ENCODE measurements around the gene FTMT. TPM values are rescaled to one million over a fixed set of nuclear protein-coding genes. Genes with fewer than 3 reads are reported as not detected.

FTMT gene
- total RNA-seq, 1 experiment from 2014 or later = not detected

DNA sequence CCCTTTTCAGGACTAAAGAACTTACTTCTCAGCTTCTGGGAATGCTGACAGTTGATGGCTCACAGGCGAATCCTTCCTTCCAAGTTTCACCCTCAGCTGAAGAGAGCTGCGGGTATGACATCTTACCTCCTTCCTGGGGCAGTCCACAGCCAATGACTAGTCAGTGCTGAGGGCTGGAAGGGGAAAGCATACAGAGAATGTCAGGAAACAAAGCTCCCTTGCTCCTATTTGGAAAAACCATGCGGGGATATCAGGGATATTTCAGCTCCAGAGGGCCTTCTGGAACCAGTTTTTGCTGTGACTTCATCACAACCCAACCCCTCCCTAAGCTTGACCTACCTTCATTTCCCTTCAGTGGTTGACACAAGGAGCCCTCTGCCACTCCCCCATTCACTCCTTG is 15.7 kb downstream of the FTMT start:
- no peaks in the 10 kb centered on the region for H3K36me3 ChIP-seq (ENCODE audit: low read depth, low read length)
- DNase-seq (no peak), ATAC-seq (no peak)
- no peaks in the 10 kb centered on the region for H3F3A ChIP-seq (ENCODE audit: low read length, unreplicated experiment)
- H3K79me2 ChIP-seq (ENCODE audit: low read length) = no peaks in the 10 kb centered on the region
- TF ChIP-seq EZH2phosphoT487 (IDR thresholded peaks at IDR 0.05; ENCODE audit: borderline replicate concordance, low read length) (no peak), EZH2 (IDR thresholded peaks at IDR 0.05; ENCODE audit: low read length, unreplicated experiment) (no peak)
- TF ChIP-seq, protein P1, sequence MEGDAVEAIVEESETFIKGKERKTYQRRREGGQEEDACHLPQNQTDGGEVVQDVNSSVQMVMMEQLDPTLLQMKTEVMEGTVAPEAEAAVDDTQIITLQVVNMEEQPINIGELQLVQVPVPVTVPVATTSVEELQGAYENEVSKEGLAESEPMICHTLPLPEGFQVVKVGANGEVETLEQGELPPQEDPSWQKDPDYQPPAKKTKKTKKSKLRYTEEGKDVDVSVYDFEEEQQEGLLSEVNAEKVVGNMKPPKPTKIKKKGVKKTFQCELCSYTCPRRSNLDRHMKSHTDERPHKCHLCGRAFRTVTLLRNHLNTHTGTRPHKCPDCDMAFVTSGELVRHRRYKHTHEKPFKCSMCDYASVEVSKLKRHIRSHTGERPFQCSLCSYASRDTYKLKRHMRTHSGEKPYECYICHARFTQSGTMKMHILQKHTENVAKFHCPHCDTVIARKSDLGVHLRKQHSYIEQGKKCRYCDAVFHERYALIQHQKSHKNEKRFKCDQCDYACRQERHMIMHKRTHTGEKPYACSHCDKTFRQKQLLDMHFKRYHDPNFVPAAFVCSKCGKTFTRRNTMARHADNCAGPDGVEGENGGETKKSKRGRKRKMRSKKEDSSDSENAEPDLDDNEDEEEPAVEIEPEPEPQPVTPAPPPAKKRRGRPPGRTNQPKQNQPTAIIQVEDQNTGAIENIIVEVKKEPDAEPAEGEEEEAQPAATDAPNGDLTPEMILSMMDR (conservative IDR thresholded peaks at IDR 0.05; ENCODE audit: low read depth, low read length) = no peak
- no peaks in the 10 kb centered on the region for H4K20me1 ChIP-seq (ENCODE audit: low read length)
- no peak overlapping the region for H2AFZ ChIP-seq (ENCODE audit: low read length)
- 0 out of 2 replicates have a peak, but pooled peaks cover 22% of the 10 kb centered on the region for H3K27me3 ChIP-seq (ENCODE audit: low read length)
- intact Hi-C loops (cut with micrococcal nuclease) = no loop called here
- POLR2A ChIA-PET (ENCODE audit: unreplicated experiment) = no interaction called here
- no TSS peak for BruUV-seq (replicated peaks)
- H3K27ac ChIP-seq (ENCODE audit: low read length) = no peak overlapping the region
- no peak overlapping the region for H3K4me3 ChIP-seq (ENCODE audit: low read length)
- CTCF ChIA-PET = no interaction called here
- no peak overlapping the region for H3K9ac ChIP-seq (ENCODE audit: low read length)
- H3K4me1 ChIP-seq (ENCODE audit: insufficient read depth, low read length) = no peaks in the 10 kb centered on the region
- H3K9me3 ChIP-seq (ENCODE audit: low read length) = no peaks in the 10 kb centered on the region
- H3K4me2 ChIP-seq (ENCODE audit: low read length) = no peak overlapping the region
- H3K9me2 ChIP-seq (replicated peaks; ENCODE audit: low read length) = no peaks in the 10 kb centered on the region

DNA sequence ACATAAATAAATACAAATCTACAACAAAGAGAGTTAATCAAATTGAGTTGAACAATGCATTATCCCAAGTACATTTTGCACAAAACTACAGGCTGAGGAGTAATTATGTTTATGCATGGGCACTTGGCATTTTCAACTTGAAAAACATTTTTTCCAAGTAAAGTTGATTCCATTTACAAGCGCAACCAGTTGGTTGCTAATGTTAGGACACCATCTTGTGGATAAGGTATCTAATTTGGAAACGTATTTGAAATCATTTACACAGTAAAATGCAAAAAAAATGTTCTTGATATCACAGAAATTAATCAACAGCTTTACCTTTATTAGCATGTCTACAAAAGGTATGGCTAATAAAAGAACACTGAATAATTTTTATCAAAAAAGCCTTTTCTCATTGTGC is 18.8 kb downstream of the FTMT start:
- DNase-seq (peak; percentile 31), ATAC-seq (no peak)
- Histone ChIP-seq H3K27me3 (ENCODE audit: low read length) (0 out of 2 replicates have a peak, but pooled peaks cover 5% of the 10 kb centered on the region), H3K9me2 (replicated peaks; ENCODE audit: low read length) (no peaks in the 10 kb centered on the region), H3K4me2 (ENCODE audit: low read length) (no peak overlapping the region), H3K9me3 (ENCODE audit: low read length) (no peaks in the 10 kb centered on the region), H3K9ac (ENCODE audit: low read length) (no peak overlapping the region), H3K27ac (ENCODE audit: low read length) (no peak overlapping the region), H3K4me3 (ENCODE audit: low read length) (no peak overlapping the region), H3K4me1 (ENCODE audit: insufficient read depth, low read length) (no peaks in the 10 kb centered on the region), H3K36me3 (ENCODE audit: low read depth, low read length) (no peaks in the 10 kb centered on the region), H3F3A (ENCODE audit: low read length, unreplicated experiment) (no peaks in the 10 kb centered on the region), H3K79me2 (ENCODE audit: low read length) (no peaks in the 10 kb centered on the region), H4K20me1 (ENCODE audit: low read length) (no peaks in the 10 kb centered on the region), H2AFZ (ENCODE audit: low read length) (no peak overlapping the region)
- ChIA-PET POLR2A (ENCODE audit: unreplicated experiment) (no interaction called here), CTCF (no interaction called here)
- no TSS peak for BruUV-seq (replicated peaks)
- TF ChIP-seq, protein P1 (conservative IDR thresholded peaks at IDR 0.05; ENCODE audit: low read depth, low read length) = peak; percentile 38
- TF ChIP-seq EZH2phosphoT487 (IDR thresholded peaks at IDR 0.05; ENCODE audit: borderline replicate concordance, low read length) = no peak
- intact Hi-C loops (cut with micrococcal nuclease) = loop anchor here (1.0 kb wide), 2 partner anchors 240 to 1053 kb away; no protein-coding TSS in a partner anchor

DNA sequence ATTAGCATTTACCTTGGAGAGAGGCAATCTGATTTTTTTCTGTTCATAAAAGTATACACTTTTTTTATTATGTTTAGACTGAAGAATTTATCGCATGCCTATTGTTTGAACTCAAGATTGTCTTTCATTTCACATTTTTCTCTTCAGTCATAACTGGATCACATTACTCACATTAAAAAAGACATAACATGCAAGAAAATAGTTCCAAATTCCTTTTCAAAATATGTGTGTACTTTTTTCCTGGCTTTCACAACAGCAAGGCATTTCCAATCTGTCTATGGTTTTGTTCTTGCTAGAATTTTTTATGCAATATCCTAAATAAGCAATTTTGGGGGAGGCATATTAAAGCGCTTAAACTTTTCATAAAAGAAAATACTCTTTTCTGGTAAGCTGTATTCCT is 21.2 kb downstream of the FTMT start:
- Histone ChIP-seq H3F3A (ENCODE audit: low read length, unreplicated experiment) (no peaks in the 10 kb centered on the region), H3K9me3 (ENCODE audit: low read length) (no peaks in the 10 kb centered on the region), H3K36me3 (ENCODE audit: low read depth, low read length) (no peaks in the 10 kb centered on the region), H4K20me1 (ENCODE audit: low read length) (no peaks in the 10 kb centered on the region), H3K9me2 (replicated peaks; ENCODE audit: low read length) (no peaks in the 10 kb centered on the region), H3K9ac (ENCODE audit: low read length) (no peak overlapping the region), H3K27ac (ENCODE audit: low read length) (no peak overlapping the region), H2AFZ (ENCODE audit: low read length) (no peak overlapping the region), H3K4me3 (ENCODE audit: low read length) (no peak overlapping the region), H3K27me3 (ENCODE audit: low read length) (no peaks in the 10 kb centered on the region), H3K4me1 (ENCODE audit: insufficient read depth, low read length) (no peaks in the 10 kb centered on the region), H3K4me2 (ENCODE audit: low read length) (no peak overlapping the region), H3K79me2 (ENCODE audit: low read length) (no peaks in the 10 kb centered on the region)
- no peak for ATAC-seq
- no peak for DNase-seq
- ChIA-PET POLR2A (ENCODE audit: unreplicated experiment) (no interaction called here), CTCF (no interaction called here)
- no TSS peak for BruUV-seq (replicated peaks)
- intact Hi-C loops (cut with micrococcal nuclease) = no loop called here
- TF ChIP-seq, protein P1 (conservative IDR thresholded peaks at IDR 0.05; ENCODE audit: low read depth, low read length) = no peak
- no peak for TF ChIP-seq EZH2 (IDR thresholded peaks at IDR 0.05; ENCODE audit: low read length, unreplicated experiment)
- no peak for TF ChIP-seq EZH2phosphoT487 (IDR thresholded peaks at IDR 0.05; ENCODE audit: borderline replicate concordance, low read length)

Data from PC-3 (cell line).